NCI-H1436 treated with DMSO at 0.1 percent for 48 hours (cell line): ENCODE results near the gene SAMM50.

ENCODE experiments used
- DNase-seq: peaks from one replicate; lab custom pipeline; 2025; lab: John Stamatoyannopoulos, UW

Gene SAMM50

DNA sequence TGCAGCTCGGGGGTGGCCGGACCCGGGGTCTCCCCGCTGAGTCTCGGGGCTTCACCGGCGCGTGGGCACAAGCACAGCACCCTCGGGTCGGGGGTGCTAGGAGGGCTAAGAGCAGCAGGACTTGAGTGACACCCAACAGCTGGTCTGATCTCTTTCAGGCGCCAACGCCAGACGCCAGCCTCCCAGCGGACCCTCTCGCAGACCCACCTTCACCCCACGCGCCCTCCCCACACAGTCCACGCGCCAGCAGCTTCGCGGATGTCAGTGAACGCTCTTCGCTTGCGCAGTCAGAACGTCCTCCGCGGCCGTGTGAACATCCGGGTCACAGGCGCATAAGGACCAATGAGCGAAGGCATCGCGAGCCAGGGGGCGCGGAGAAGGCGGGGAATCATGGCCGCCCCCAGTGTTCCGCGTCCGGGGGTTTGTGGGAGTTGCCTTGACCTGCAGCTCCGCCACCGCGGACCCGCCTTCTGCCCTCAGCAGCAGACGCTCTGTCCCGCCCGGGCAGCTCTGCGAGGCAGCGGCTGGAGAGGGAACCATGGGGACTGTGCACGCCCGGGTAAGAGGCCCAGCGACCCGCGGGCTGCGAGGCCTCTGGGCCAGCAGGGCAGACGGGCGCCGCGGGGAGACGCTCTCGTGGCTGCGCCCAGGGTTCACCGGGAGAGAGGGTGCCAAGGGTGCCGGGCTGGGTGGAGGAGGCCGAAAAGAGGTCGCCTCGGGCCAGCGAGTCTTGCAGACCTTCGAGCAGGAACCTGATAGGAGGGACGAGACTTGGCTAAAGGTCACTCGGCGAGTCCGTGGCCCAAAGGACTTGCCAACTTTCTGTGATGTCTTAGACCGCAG, at the start of gene SAMM50:
Gene SAMM50, plus strand, starts transcription at position 403 of the 843 bp plus-strand sequence. Its CDS starts 136 bp downstream, at position 539.
- DNase-seq = peak; percentile 61

DNA sequence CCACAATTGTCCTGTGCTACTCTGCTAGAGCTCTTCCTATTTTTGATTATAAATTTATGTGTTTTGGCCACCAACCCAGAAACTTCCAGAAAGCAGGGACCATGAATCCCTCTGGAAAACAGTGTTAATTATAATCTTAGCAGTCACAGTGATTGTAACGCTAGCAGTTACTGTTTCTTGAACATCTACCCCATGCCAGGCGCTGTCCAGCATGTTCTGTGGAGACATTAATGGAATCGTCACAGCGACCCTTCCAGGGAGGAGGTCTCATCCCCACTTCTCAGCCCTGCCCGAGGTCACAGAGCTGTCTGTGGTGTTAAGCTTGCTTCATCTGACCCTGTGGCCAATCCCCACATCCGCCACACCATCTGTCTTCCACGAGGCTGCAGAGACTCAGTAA, 49.6 kb upstream of the SAMM50 start:
- DNase-seq = no peak

DNA sequence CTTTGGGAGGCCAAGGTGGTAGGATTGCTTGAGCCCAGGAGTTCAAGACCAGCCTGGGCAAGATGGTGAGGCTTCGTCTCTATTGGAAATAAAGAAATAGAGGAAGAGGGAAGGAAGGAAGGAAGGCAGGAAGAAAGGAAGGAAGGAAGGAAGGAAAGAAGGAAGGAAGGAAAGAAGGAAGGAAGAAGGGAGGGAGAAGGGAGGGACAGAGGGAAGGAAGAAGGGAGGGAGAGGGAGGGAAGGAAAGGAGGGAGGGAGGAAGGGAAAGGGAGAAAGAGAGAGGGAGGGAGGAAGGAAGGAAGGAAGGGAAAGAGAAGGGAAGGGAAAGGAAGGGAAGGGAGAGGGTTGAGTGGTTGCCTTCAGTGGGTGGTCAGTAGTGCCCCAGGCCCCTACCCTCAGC, 45.5 kb upstream of the SAMM50 start:
- DNase-seq = no peak

DNA sequence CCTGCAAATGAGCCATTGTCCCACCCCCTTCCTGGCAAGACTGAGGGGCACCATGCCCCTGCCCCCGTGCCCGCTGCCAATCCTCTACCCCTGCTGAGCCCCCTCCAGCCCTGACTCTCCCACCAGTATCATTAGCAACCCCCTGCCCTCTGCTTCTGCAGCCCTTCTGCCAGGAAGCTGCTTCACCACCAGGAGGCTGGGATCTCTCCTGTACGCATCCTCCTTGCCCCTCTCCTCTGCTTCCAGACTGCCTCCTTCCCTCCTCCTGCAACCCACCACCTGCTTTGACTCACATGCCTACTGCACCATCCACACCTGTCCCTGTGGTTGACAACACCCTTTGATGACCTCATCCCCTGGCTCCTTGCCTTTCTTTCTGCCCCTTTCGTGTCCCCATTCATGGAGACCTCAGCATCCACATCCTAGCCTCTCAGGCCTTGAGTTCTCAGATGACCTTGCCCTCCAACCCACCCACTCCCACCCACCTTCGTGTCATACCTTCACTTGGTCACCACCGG, 45.0 kb upstream of the SAMM50 start:
- no peak for DNase-seq

DNA sequence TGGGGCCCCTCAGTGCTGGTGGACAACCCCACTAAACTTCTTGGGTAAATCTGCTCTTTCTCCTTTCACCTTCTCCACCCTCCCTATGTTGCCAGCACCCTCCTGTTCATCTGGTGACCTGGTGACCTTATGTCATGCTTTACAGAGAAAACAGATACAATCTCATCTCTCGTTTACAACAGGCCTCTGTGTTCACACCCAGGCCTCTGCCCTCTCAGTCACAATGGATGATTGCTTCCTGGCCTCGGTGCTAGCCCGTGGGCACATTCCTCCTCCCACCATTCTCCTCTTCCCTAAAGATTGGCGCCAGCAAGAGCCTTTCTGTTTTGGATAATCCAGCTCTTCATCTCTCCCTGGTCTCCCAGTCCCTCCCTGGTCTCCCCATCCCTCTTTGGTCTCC, 43.9 kb upstream of the SAMM50 start:
- no peak for DNase-seq

DNA sequence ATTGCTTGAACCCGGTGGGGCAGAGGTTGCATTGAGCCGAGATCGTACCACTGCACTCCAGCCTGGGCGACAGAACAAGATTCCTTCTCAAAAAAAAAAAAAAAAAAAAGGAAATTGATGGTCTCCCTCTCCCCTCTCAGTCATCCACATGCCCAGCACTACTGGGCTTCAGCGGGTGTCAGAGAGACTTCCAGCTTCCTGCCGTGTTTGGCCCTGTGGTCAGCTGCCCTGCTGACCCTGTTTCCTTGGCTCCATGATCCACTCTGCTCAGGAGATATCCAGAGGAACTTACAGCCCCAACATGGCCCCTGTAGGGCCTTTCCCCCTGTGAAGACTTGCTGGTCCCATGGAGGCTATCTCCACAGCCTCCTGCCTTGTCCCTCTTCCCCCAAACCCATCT, 37.7 kb upstream of the SAMM50 start:
- DNase-seq = no peak

DNA sequence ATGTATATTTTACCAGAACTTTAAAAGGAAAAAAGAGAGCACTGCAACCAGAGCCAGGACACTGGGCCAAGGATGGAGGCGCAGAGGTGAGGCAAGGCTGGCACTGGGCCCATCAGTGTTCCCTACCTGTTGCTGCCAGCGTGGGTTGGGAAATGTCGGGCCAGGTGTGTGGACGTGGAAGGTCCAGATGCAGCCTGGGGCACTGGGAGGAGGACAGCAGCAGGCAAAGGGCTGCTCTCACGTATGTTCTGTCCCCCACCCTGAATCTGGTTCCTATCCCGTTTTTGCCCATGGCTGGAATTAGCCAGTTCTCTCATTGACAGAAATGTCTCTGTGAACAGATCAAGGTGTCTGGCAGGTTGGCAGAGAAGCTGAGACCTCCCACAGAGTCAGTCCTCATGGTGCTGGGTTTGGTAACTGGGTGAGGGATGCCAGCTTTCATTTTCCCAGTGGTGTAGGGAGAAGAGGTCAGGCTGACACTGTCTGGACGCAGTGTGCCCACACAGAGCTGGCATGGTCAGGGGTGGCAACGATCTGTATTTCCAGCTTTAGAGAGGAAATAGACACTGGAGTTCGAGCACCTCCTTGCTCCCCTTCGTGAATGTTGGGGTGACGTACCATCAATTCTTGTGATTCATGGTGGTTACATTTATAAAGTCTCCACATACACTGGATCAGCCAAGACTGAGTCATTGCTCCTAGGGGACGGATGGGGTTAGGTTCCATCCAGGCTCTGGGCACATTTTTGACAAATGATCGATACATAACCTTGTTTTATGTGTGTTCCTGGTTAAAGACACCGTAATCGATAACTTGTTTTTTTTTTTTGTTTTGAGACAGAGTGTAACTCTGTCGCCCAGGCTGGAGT, 35.9 kb upstream of the SAMM50 start:
- DNase-seq = no peak

DNA sequence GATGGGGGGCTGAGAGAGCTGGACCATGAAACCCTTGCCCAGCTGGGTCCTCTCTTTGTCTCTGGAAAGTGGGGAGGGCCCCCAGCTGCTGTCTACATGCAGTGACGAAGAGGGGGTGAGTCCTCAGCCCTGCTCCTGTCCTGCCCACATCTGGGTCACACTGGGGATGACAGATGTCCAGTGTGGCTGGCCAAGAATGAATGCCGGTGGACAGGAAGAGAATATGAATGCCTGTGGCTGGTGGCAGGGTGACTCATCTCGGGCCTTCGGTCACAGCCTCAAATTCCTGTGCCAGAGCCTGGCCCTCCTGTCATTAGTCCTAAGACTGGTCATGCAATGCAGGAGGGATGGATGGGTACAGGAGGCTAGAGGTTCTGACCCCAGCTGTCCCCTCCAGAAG, 33.9 kb upstream of the SAMM50 start:
- no peak for DNase-seq

DNA sequence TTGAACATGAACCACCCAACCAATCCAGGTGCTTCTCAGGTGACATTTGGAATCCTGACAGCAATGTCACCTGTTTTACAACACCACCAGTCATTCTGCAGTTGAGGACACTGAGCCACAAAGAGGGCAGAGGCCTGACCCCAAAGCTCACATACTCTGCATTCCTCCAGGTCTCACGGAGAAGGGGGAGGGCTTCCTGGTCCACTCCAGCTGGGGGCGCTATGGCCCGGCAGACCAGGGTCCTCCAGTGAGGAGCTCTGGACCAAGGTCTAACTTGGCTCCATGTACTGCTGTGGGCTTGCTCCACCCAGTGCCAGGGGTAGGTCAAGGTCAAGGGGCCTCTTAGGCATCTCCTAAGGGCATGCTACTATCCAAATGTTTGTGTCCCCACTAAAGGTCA, 33.1 kb upstream of the SAMM50 start:
- no peak for DNase-seq

DNA sequence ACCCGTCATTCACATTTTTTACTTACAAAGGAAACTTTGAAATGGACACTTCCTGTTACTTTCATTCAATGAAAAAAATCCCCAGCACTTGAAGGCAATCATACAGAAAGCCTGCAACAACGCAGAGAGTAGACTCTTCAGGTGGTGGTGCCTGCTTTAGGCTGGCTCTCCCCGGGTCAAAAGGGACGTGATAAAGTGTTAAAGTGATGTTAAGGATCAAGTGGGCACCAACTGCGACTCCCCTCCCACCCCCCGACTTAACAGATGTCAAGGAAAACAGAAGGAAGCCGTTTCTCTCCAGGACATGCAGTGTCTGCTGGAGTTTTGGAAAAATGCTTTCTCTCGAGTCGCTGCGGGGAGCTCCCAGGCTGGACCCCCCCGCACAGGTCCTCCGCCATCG, 32.1 kb upstream of the SAMM50 start:
- no peak for DNase-seq

DNA sequence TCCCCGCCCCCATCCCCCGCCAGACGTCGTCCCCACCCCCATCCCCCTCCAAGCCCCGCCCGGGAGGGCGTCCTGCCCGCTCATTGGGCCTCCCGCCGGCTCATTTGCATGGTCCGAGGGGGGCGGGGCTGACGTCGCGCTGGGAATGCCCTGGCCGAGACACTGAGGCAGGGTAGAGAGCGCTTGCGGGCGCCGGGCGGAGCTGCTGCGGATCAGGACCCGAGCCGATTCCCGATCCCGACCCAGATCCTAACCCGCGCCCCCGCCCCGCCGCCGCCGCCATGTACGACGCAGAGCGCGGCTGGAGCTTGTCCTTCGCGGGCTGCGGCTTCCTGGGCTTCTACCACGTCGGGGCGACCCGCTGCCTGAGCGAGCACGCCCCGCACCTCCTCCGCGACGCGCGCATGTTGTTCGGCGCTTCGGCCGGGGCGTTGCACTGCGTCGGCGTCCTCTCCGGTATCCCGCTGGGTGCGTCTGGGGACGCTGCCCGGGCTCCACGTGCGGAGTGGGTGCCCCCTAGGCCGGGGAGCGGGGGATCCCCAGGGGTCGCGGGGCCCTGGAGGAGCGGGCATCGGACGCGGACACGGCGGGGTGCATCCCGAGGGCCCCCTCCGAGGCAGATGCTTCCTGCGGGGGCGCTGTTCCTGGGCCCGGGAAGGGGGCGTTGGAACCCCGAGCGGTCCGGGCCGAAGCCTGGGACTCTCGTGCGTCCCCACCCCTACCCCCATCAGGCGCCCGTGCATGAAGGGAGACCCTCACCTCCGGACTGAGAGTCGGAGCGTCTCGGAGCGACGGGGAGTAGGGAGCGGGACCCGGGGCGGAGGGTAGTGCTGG, 31.4 kb upstream of the SAMM50 start, which contains the start of gene PNPLA3:
Gene PNPLA3, plus strand, starts transcription at position 175 of the 834 bp plus-strand sequence. Its CDS starts 107 bp downstream, at position 282.
- no peak for DNase-seq

DNA sequence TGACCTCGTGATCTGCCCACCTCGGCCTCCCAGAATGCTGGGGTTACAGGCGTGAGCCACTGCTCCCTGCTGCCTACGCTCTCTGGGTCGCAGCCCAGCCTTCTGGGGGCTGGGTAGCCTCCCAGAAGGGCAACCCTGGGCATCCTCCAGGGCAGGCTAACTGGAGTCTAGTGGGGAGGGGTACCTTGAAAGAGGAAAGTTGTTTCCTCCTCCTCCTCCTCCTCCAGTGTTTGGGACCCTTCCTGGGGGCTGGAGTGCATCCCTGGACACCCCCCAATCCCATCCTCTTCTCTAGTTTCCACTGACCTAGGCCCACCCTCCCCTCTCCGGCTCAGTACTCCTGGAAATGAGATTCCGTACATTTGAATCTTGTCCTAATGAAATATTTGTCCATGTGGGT, 30.4 kb upstream of the SAMM50 start:
- DNase-seq = no peak

DNA sequence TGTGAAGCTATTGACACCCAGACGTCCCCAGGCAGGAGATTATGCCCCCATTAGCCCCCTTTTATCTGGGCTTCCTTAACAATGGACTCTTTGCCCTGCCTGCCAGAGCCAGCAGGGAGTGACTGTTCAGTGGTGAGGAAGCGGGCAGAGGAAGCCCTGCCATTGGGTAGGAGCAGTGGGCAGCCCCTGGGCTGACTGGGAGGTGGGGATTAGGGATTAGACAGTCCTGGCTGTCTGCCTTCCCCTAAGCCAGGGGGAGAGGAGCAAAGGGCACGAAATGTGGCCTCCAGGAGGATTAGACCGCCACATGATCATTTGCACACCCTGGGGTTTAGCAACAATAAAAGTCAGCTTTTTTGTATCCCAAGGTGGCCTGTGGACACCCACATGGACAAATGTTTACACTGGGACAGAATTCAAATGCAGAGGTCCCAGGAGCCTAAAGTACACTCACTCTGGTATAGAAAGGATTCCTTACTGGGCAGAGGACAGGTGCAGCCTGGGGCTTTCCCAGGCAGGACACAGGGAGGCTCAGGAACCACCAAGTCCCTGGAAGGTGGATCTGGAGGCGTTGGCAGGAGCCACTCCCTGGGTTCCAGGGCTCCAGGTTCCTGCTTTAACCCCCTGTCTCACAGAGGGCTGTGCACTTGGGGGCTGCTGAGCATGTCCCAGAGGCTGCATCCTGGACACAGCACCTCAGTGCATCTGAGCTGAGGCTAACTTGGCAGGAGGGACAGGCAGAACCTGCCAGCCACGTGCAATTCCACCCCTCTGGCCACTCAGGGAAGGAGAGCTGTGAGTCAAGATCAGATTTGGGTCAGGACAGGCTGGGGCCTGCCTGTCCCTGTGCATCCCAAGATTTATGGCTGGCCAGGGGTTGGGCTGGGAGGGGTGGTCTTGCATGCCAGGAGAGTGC, 29.6 kb upstream of the SAMM50 start:
- DNase-seq = no peak

DNA sequence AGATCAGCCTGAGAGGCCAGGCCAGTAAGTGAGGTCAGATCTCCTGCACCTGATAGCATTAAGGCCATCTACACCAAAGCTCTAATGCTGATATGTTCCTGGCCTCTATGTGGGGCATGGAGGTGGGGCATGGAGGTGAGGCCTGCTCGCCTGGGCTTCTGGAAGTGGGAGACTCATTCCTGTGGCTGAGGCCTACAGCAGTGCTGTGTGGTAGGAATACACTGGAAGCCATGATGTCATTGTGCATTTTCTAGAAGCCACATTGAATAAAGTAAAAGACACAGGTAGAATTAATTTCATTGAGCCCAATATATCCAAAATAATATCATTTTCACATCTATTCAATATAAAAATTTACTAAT, 28.9 kb upstream of the SAMM50 start:
- no peak for DNase-seq

DNA sequence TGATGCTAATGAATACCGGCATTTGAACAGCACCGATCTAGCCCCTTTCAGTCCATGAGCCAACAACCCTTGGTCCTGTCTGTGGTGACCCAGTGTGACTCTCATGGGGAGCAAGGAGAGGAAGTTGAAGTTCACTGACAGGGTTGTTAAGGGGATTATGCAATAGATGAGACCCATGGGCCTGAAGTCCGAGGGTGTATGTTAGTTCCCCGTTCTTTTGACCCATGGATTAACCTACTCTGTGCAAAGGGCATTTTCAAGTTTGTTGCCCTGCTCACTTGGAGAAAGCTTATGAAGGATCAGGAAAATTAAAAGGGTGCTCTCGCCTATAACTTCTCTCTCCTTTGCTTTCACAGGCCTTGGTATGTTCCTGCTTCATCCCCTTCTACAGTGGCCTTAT, 26.8 kb upstream of the SAMM50 start:
- no peak for DNase-seq

DNA sequence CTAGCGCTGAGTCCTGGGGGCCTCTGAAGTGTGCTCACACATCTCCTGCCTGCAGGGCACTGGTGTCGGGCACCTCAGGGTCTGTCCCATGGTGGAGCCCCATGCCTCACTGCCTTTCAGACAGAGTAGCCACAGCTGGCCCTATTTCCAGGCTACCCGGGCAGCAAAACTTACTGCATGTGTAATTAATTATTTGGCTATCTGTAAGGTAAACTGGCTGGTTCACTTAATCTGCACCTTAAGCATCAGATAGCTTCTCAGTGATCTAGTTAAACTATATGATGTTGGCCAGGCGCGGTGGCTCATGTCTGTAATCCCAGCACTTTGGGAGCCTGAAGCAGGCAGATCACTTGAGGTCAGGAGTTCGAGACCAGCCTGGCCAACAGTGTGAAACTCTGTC, 26.3 kb upstream of the SAMM50 start:
- DNase-seq = no peak

DNA sequence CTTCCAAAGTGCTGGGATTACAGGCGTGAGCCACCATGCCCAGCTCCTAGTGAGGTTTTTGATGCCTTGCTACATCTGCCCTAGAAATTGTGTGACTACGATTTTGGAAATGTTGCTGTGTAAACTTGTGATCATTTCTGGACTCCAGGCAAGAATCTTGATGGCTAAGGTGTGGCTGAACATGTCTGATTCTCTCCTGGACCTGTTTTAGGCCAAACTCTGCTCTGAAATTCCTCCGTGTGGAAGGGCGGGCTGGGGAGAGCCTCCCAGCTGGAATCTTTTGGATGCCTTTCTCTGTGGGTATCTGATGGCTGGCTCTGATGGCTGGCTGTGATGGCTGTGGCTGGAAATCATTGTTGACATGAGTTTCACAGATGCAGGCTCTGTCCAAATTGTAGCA, 23.5 kb upstream of the SAMM50 start:
- DNase-seq = no peak

DNA sequence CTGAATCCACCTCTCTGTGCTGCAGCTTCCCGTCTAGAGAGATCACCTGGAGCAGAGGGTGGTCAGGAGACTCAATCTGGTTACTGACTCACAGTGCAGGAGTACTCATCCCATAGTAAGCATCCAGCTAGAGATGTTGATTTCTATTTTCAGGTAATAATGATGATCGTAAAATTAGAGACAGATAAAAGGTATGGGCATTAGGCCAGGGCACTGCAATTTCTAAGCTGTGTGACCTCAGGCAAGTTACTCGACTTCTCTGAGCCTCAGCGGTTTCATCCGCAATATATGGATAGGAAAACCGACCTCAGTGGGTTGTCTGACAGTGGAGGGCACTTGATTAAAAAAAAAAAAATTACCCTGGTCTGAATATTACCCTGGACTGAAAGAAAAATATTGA, 13.8 kb upstream of the SAMM50 start:
- DNase-seq = no peak

DNA sequence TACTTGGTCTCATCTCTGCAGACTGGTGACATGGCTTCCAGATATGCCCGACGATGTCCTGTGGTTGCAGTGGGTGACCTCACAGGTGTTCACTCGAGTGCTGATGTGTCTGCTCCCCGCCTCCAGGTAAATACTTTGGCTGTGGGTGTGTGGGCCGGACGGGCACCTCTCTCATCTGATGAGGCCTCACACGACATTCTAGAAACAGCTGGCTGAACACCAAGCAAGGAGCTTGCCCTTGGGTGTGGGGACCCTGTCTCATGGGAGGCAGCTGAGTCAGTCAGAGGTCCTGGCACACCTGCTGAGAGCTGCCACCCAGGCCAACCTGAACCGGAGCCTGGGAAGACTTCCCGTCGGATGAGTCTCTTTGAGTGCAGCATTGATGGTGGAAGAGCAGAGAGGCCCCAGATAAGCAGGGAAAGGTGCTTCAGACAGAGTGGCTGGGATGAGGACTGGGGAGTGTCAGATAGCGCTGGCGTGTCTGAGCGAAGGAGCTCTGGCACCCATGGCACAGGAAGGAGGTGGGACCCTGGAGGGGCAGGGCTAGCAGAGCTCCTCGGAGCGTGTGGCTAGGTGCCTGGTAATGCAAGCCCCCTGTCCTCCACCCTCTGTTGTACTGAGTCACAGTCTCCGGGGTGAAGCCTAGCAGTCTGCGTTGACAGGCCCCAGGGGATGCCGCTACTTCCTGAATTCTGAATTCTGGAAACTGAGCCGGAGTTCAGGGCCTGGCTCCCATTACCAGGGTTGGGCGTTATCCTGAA, 10.4 kb upstream of the SAMM50 start:
- DNase-seq = no peak
